HEK293T (cell line): ENCODE measurements around the gene USO1.

ENCODE experiments used
- BHLHE40 ChIP-seq: fragments of 450-650 bp; IDR thresholded peaks from 2 replicates; pipeline ENCODE4 v1.6.1; 2016; ENCODE audit warnings: mild to moderate bottlenecking, moderate library complexity, borderline replicate concordance
- CTBP1 ChIP-seq: fragments of 450-650 bp; IDR thresholded peaks from 2 replicates; pipeline ENCODE4 v1.6.1; 2016; ENCODE audit warnings: borderline replicate concordance
- ELF4 ChIP-seq: fragments of 450-650 bp; IDR thresholded peaks from 2 replicates; pipeline ENCODE4 v1.6.1; 2017; ENCODE audit warnings: antibody characterized with exemption
- FOXM1 ChIP-seq: fragments of 450-650 bp; IDR thresholded peaks from 2 replicates; pipeline ENCODE4 v1.6.1; 2017; ENCODE audit warnings: mild to moderate bottlenecking, borderline replicate concordance
- LEF1 ChIP-seq: fragments of 450-650 bp; IDR thresholded peaks from 2 replicates; pipeline ENCODE4 v1.6.1; 2017; ENCODE audit warnings: mild to moderate bottlenecking, borderline replicate concordance
- NFRKB ChIP-seq: fragments of 450-650 bp; IDR thresholded peaks from 2 replicates; pipeline ENCODE4 v1.6.1; 2016; ENCODE audit warnings: mild to moderate bottlenecking, moderate library complexity
- SP1 ChIP-seq: fragments of 450-650 bp; IDR thresholded peaks from 2 replicates; pipeline ENCODE4 v1.6.1; 2017
- SUZ12 ChIP-seq: fragments of 450-650 bp; IDR thresholded peaks from 2 replicates; pipeline ENCODE4 v1.6.1; 2016; ENCODE audit warnings: mild to moderate bottlenecking
- TARDBP ChIP-seq: fragments of 450-650 bp; IDR thresholded peaks from 2 replicates; pipeline ENCODE4 v1.6.1; 2016
- ZNF384 ChIP-seq: fragments of 450-650 bp; IDR thresholded peaks from 2 replicates; pipeline ENCODE4 v1.6.1; 2016

DNA sequence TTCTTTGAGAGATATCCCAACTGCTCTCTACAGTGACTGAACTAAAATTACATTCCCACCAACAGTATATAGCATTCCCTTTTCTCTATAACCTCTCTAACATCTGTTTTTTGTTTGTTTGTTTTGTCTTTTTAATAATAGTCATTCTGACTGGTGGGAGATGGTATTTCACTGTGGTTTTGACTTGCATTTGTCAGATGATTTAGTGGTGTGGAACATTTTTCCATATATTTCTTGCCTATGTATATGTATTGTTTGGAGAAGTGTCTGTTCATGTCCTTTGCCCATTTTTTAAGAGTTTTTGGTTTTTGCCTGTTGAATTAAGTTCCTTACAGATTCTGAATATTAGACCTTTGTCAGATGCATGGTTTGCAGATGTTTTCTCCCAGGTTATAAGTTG lies 9.0 kb downstream of the USO1 start:
- TF ChIP-seq TARDBP (no peak), BHLHE40 (no peak), FOXM1 (no peak), CTBP1 (no peak), ZNF384 (no peak), ELF4 (no peak), SP1 (no peak), SUZ12 (no peak), LEF1 (no peak), NFRKB (no peak)
